Activated CD4-positive, alpha-beta T cell treated with anti-CD3 and anti-CD28 coated beads for 36 hours (primary cell): ENCODE results near the gene MTHFSD. TPM values are rescaled to one million over a fixed set of nuclear protein-coding genes. Genes with fewer than 3 reads are reported as not detected.
A peak's percentile ranks its signal among the peaks of the same experiment; 100 is the strongest.

Experiments used
- ATAC-seq: fragments of 200-7000 bp; cut with Tn5 transposase; one replicate; pipeline ENCODE4 v1.10.0; 2021; ENCODE audit warnings: mild to moderate bottlenecking, moderate library complexity
- CTCF ChIA-PET: fragments of 350-600 bp; sonication (Branson Sonifier 250); formaldehyde crosslinking; loops from one replicate; lab custom pipeline; 2021; ENCODE audit warnings: antibody characterized with exemption; lab: Charles Lee
- POLR2A ChIA-PET: fragments of 350-600 bp; sonication (Branson Sonifier 250); formaldehyde crosslinking; loops from one replicate; lab custom pipeline; 2021; ENCODE audit warnings: antibody characterized with exemption, inconsistent platforms; lab: Charles Lee
- DNase-seq: peaks from one replicate; pipeline ENCODE4 v3.0.0-alpha.2; 2020
- H3K27ac Mint-ChIP-seq: one replicate; pipeline ENCODE4 v1.8.0; 2021; ENCODE audit warnings: mixed read lengths
- H3K27me3 Mint-ChIP-seq: one replicate; pipeline ENCODE4 v1.8.0; 2021; ENCODE audit warnings: mixed read lengths
- H3K36me3 Mint-ChIP-seq: one replicate; pipeline ENCODE4 v1.8.0; 2021; ENCODE audit warnings: low read depth, mixed read lengths
- H3K4me1 Mint-ChIP-seq: one replicate; pipeline ENCODE4 v1.8.0; 2021; ENCODE audit warnings: mixed read lengths
- H3K4me3 Mint-ChIP-seq: one replicate; pipeline ENCODE4 v1.8.0; 2021; ENCODE audit warnings: mild to moderate bottlenecking, moderate library complexity, mixed read lengths
- H3K9me3 Mint-ChIP-seq: one replicate; pipeline ENCODE4 v1.8.0; 2021; ENCODE audit warnings: low read depth, mixed read lengths
- intact Hi-C, 2 experiments: fragments of 100-400 bp; cut with DNase I in 1 of 2; cut with micrococcal nuclease in 1 of 2; formaldehyde crosslinking; loops; one replicate each; pipeline versions ENCODE4 v1.14.2 to v1.15.1; 2022 to 2024; cut with DNase I, micrococcal nuclease
- total RNA-seq, 2 experiments: library from RNA; stranded (reverse); gene quantifications; one replicate each; pipeline ENCODE4 v1.2.3, GENCODE V29; 2021

Gene MTHFSD
- total RNA-seq, 2 experiments from 2014 or later, result 21.2 to 22.1 TPM

GRCh38 chr16:86556576-86556975, 1.5 kb upstream of the MTHFSD start:
- intact Hi-C loops, result loop anchor here in 1 of 2 experiments (1.0 to 10.0 kb wide), 4 partner anchors 108 to 1532 kb away; partner anchors contain the start of genes GINS2 and KIAA0513
- Mint-ChIP-seq H3K4me3 (peak overlapping the region; percentile 77), H3K36me3 (peaks cover 14% of the 10 kb centered on the region), H3K4me1 (peaks cover 13% of the 10 kb centered on the region), H3K27me3 (peaks cover 11% of the 10 kb centered on the region), H3K9me3 (no peaks in the 10 kb centered on the region), H3K27ac (no peak overlapping the region)
- ChIA-PET CTCF (interaction anchor here (1.0 to 1.5 kb wide), 2 partner anchors 8 to 507 kb away, joined by 3 to 7 read pairs; no protein-coding TSS in a partner anchor), POLR2A (no interaction called here)
- DNase-seq (no peak), ATAC-seq (no peak)

- Mint-ChIP-seq H3K27me3 (peaks cover 8% of the 10 kb centered on the region), H3K36me3 (peaks cover 14% of the 10 kb centered on the region), H3K4me3 (peak overlapping the region; percentile 77), H3K4me1 (peaks cover 13% of the 10 kb centered on the region), H3K9me3 (no peaks in the 10 kb centered on the region), H3K27ac (peak overlapping the region; percentile 93)
- ChIA-PET POLR2A (no interaction called here), CTCF (interaction anchor here (1.5 kb wide), 1 partner anchor 9 kb away, joined by 7 read pairs; no protein-coding TSS in a partner anchor)
- DNase-seq (no peak), ATAC-seq (no peak)
- intact Hi-C loops, result loop anchor here in 1 of 2 experiments (1.0 to 10.0 kb wide), 9 partner anchors 109 to 1531 kb away; partner anchors contain the start of genes C16orf95, COX4I1, EMC8 and FBXO31
Measured at GRCh38 chr16:86555704-86556075, 655 bp upstream of the MTHFSD start.

GRCh38 chr16:86554599-86554916, 477 bp downstream of the MTHFSD start:
- DNase-seq (no peak), ATAC-seq (no peak)
- no peaks in the 10 kb centered on the region for H3K9me3 Mint-ChIP-seq
- intact Hi-C loops, result loop anchor here in 1 of 2 experiments (2.0 to 10.0 kb wide), 6 partner anchors 670 to 1530 kb away; partner anchors contain the start of genes C16orf95, FBXO31, GINS2 and KIAA0513
- H3K27ac Mint-ChIP-seq, result peak overlapping the region; percentile 93
- peaks cover 13% of the 10 kb centered on the region for H3K4me1 Mint-ChIP-seq
- H3K4me3 Mint-ChIP-seq, result peak overlapping the region; percentile 77
- CTCF ChIA-PET, result interaction anchor here (0.7 to 1.9 kb wide), 3 partner anchors 10 to 411 kb away, joined by 3 to 9 read pairs (median 3); no protein-coding TSS in a partner anchor
- peaks cover 6% of the 10 kb centered on the region for H3K27me3 Mint-ChIP-seq
- POLR2A ChIA-PET, result interaction anchor here (0.6 kb wide), 1 partner anchor 110 kb away, joined by 3 read pairs; no protein-coding TSS in a partner anchor
- H3K36me3 Mint-ChIP-seq, result peaks cover 16% of the 10 kb centered on the region

- DNase-seq (no peak), ATAC-seq (no peak)
- Mint-ChIP-seq H3K27me3 (peaks cover 3% of the 10 kb centered on the region), H3K4me3 (peak overlapping the region; percentile 77), H3K4me1 (peaks cover 22% of the 10 kb centered on the region), H3K36me3 (peaks cover 16% of the 10 kb centered on the region), H3K9me3 (no peaks in the 10 kb centered on the region), H3K27ac (no peak overlapping the region)
- ChIA-PET POLR2A (no interaction called here), CTCF (interaction anchor here (1.9 kb wide), 1 partner anchor 11 kb away, joined by 9 read pairs; no protein-coding TSS in a partner anchor)
- intact Hi-C loops, result loop anchor here in 1 of 2 experiments (10.0 kb wide), 3 partner anchors 669 to 1529 kb away; partner anchors contain the start of genes GINS2 and KIAA0513
Measured at GRCh38 chr16:86553356-86553755, 1.7 kb downstream of the MTHFSD start.

GRCh38 chr16:86550281-86550680, 4.8 kb downstream of the MTHFSD start:
- ATAC-seq (no peak), DNase-seq (no peak)
- Mint-ChIP-seq H3K4me3 (no peak overlapping the region), H3K27ac (no peak overlapping the region), H3K9me3 (no peaks in the 10 kb centered on the region), H3K27me3 (no peaks in the 10 kb centered on the region), H3K4me1 (peaks cover 22% of the 10 kb centered on the region), H3K36me3 (peaks cover 36% of the 10 kb centered on the region)
- intact Hi-C loops, result loop anchor here in 1 of 2 experiments (10.0 kb wide), 3 partner anchors 665 to 1525 kb away; partner anchors contain the start of genes GINS2 and KIAA0513
- CTCF ChIA-PET, result interaction anchor here (1.0 to 1.6 kb wide), 2 partner anchors 13 to 32 kb away, joined by 3 to 4 read pairs; no protein-coding TSS in a partner anchor
- POLR2A ChIA-PET, result no interaction called here

GRCh38 chr16:86549893-86550190, 5.2 kb downstream of the MTHFSD start:
- H3K27me3 Mint-ChIP-seq, result no peaks in the 10 kb centered on the region
- no peak overlapping the region for H3K4me3 Mint-ChIP-seq
- DNase-seq, result no peak
- POLR2A ChIA-PET, result no interaction called here
- peaks cover 38% of the 10 kb centered on the region for H3K36me3 Mint-ChIP-seq
- no peaks in the 10 kb centered on the region for H3K9me3 Mint-ChIP-seq
- peaks cover 22% of the 10 kb centered on the region for H3K4me1 Mint-ChIP-seq
- ATAC-seq, result no peak
- intact Hi-C loops, result loop anchor here in 1 of 2 experiments (10.0 kb wide), 3 partner anchors 665 to 1525 kb away; partner anchors contain the start of genes GINS2 and KIAA0513
- no peak overlapping the region for H3K27ac Mint-ChIP-seq
- CTCF ChIA-PET, result interaction anchor here (1.0 to 1.6 kb wide), 2 partner anchors 12 to 31 kb away, joined by 3 to 4 read pairs; no protein-coding TSS in a partner anchor

GRCh38 chr16:86549076-86549892, 5.8 kb downstream of the MTHFSD start:
- peaks cover 41% of the 10 kb centered on the region for H3K36me3 Mint-ChIP-seq
- H3K27ac Mint-ChIP-seq, result no peak overlapping the region
- ATAC-seq (peak; percentile 94), DNase-seq (peak; percentile 62)
- ChIA-PET CTCF (interaction anchor here (0.6 to 1.0 kb wide), 3 partner anchors 12 to 553 kb away, joined by 3 read pairs; no protein-coding TSS in a partner anchor), POLR2A (no interaction called here)
- H3K4me1 Mint-ChIP-seq, result peaks cover 22% of the 10 kb centered on the region
- intact Hi-C loops, result no loop called here
- H3K27me3 Mint-ChIP-seq, result no peaks in the 10 kb centered on the region
- no peak overlapping the region for H3K4me3 Mint-ChIP-seq
- H3K9me3 Mint-ChIP-seq, result no peaks in the 10 kb centered on the region

GRCh38 chr16:86547286-86547685, 7.7 kb downstream of the MTHFSD start:
- peaks cover 10% of the 10 kb centered on the region for H3K4me1 Mint-ChIP-seq
- intact Hi-C loops, result no loop called here
- no peaks in the 10 kb centered on the region for H3K27me3 Mint-ChIP-seq
- no peaks in the 10 kb centered on the region for H3K9me3 Mint-ChIP-seq
- ChIA-PET POLR2A (no interaction called here), CTCF (no interaction called here)
- H3K27ac Mint-ChIP-seq, result no peak overlapping the region
- DNase-seq (no peak), ATAC-seq (no peak)
- no peak overlapping the region for H3K4me3 Mint-ChIP-seq
- peaks cover 38% of the 10 kb centered on the region for H3K36me3 Mint-ChIP-seq

- CTCF ChIA-PET, result no interaction called here
Measured at GRCh38 chr16:86546638-86547013, 8.4 kb downstream of the MTHFSD start.

GRCh38 chr16:86545954-86546637, 8.9 kb downstream of the MTHFSD start:
- Mint-ChIP-seq H3K36me3 (peaks cover 40% of the 10 kb centered on the region), H3K27me3 (no peaks in the 10 kb centered on the region), H3K27ac (no peak overlapping the region), H3K4me3 (no peak overlapping the region), H3K9me3 (no peaks in the 10 kb centered on the region), H3K4me1 (peaks cover 9% of the 10 kb centered on the region)
- DNase-seq (no peak), ATAC-seq (no peak)
- intact Hi-C loops, result no loop called here
- POLR2A ChIA-PET, result no interaction called here
- CTCF ChIA-PET, result no interaction called here

More at GRCh38 chr16:86546638-86547013, 8.4 kb downstream of the MTHFSD start:
- POLR2A ChIA-PET, result no interaction called here
- no peak overlapping the region for H3K4me3 Mint-ChIP-seq
- H3K27ac Mint-ChIP-seq, result no peak overlapping the region
- peaks cover 9% of the 10 kb centered on the region for H3K4me1 Mint-ChIP-seq
- intact Hi-C loops, result no loop called here
- H3K36me3 Mint-ChIP-seq, result peaks cover 37% of the 10 kb centered on the region
- ATAC-seq (no peak), DNase-seq (no peak)
- H3K27me3 Mint-ChIP-seq, result no peaks in the 10 kb centered on the region
- no peaks in the 10 kb centered on the region for H3K9me3 Mint-ChIP-seq

- Mint-ChIP-seq H3K27ac (no peak overlapping the region), H3K4me3 (no peak overlapping the region), H3K4me1 (peaks cover 9% of the 10 kb centered on the region), H3K36me3 (peaks cover 44% of the 10 kb centered on the region), H3K9me3 (no peaks in the 10 kb centered on the region), H3K27me3 (no peaks in the 10 kb centered on the region)
- ATAC-seq (no peak), DNase-seq (no peak)
- ChIA-PET POLR2A (no interaction called here), CTCF (no interaction called here)
- intact Hi-C loops, result no loop called here
Measured at GRCh38 chr16:86545481-86545880, 9.6 kb downstream of the MTHFSD start.
